Adrenal gland (tissue), 5 donors: ENCODE results near the gene PCNX2.

ENCODE experiments used
- CTCF ChIP-seq, 6 experiments: fragments of 450-650 bp in 4 of 6; fragments of 200-600 bp in 2 of 6; sonication (generic) in 1 of 6; IDR thresholded peaks; 1 replicate in 5 of 6; 2 replicates in 1 of 6; pipeline versions ENCODE4 v1.5.1 to v1.8.0; 2016 to 2021; ENCODE audit warnings: antibody characterized with exemption in 6 of 6, mild to moderate bottlenecking in 2 of 6, moderate library complexity in 1 of 6
- POLR2A ChIP-seq, 2 donors: fragments of 450-650 bp; IDR thresholded peaks; one replicate each; pipeline ENCODE4 v1.6.1; 2017; ENCODE audit warnings: antibody characterized with exemption in 2 of 2, mild to moderate bottlenecking in 2 of 2, moderate library complexity in 1 of 2
- donor health status: DM: no; HTN: no; CAD: no.

- TF ChIP-seq CTCF (IDR thresholded peaks at IDR 0.05) (no peak), POLR2A (IDR thresholded peaks at IDR 0.05) (no peak)
Measured at GRCh38 chr1:233189526-233189925, 106.0 kb downstream of the PCNX2 start.
